Measurements from ENCODE around the gene CARMIL3.
"Not testable (repeated sequence)": the region's sequence is repeated elsewhere in the genome, so short reads cannot be mapped to it uniquely, and the experiment has no call there.

The CARMIL3 gene

GRCh38 chr14:24051789-24052655, at the start of gene CARMIL3:
Gene CARMIL3, plus strand, starts transcription at chr14:24052009. Its CDS starts 145 bp downstream, at chr14:24052154.
- DNase-seq (ENCODE audit: low read depth): no peak

- not testable (repeated sequence) for DNase-seq (ENCODE audit: low read depth)
Observed at GRCh38 chr14:24006471-24006816, 45.4 kb upstream of the CARMIL3 start.

- DNase-seq (ENCODE audit: low read depth): not testable (repeated sequence)
Observed at GRCh38 chr14:24006817-24007652, 44.8 kb upstream of the CARMIL3 start.

GRCh38 chr14:24011051-24011450, 40.8 kb upstream of the CARMIL3 start:
- no peak for DNase-seq (ENCODE audit: low read depth)

GRCh38 chr14:24012726-24013273, 39.0 kb upstream of the CARMIL3 start:
- DNase-seq (ENCODE audit: low read depth): not testable (repeated sequence)

- peak; percentile 46 for DNase-seq (ENCODE audit: low read depth)
Observed at GRCh38 chr14:24013654-24014514, 37.9 kb upstream of the CARMIL3 start.

GRCh38 chr14:24015745-24016144, 36.1 kb upstream of the CARMIL3 start:
- not testable (repeated sequence) for DNase-seq (ENCODE audit: low read depth)

GRCh38 chr14:24018978-24019377, 32.8 kb upstream of the CARMIL3 start:
- not testable (repeated sequence) for DNase-seq (ENCODE audit: low read depth)

GRCh38 chr14:24019944-24020343, 31.9 kb upstream of the CARMIL3 start:
- DNase-seq (ENCODE audit: low read depth): not testable (repeated sequence)

- not testable (repeated sequence) for DNase-seq (ENCODE audit: low read depth)
Observed at GRCh38 chr14:24020520-24020919, 31.3 kb upstream of the CARMIL3 start.

- DNase-seq (ENCODE audit: low read depth): not testable (repeated sequence)
Observed at GRCh38 chr14:24024939-24025418, 26.8 kb upstream of the CARMIL3 start.

GRCh38 chr14:24029687-24030086, 22.1 kb upstream of the CARMIL3 start:
- DNase-seq (ENCODE audit: low read depth): not testable (repeated sequence)

- DNase-seq (ENCODE audit: low read depth): not testable (repeated sequence)
Observed at GRCh38 chr14:24031331-24031730, 20.5 kb upstream of the CARMIL3 start.

- peak; percentile 70 for DNase-seq (ENCODE audit: low read depth)
Observed at GRCh38 chr14:24032727-24033418, 18.9 kb upstream of the CARMIL3 start.

- not testable (repeated sequence) for DNase-seq (ENCODE audit: low read depth)
Observed at GRCh38 chr14:24035769-24036168, 16.0 kb upstream of the CARMIL3 start.

- DNase-seq (ENCODE audit: low read depth): peak; percentile 51
Observed at GRCh38 chr14:24036169-24036962, 15.4 kb upstream of the CARMIL3 start.

GRCh38 chr14:24036963-24037657, 14.7 kb upstream of the CARMIL3 start:
- not testable (repeated sequence) for DNase-seq (ENCODE audit: low read depth)

GRCh38 chr14:24037658-24038037, 14.2 kb upstream of the CARMIL3 start:
- no peak for DNase-seq (ENCODE audit: low read depth)

GRCh38 chr14:24038686-24039085, 13.1 kb upstream of the CARMIL3 start:
- no peak for DNase-seq (ENCODE audit: low read depth)

Data from stromal cell of bone marrow (primary cell).